A549 (cell line): ENCODE measurements around the gene LGALS3BP.

ENCODE experiments used
- CTCF ChIP-seq: fragments of >200 bp; sonication (Bioruptor Twin); formaldehyde crosslinking; IDR thresholded peaks from 3 replicates; pipeline ENCODE4 v1.5.1; 2016
- JUN ChIP-seq, 2 experiments: fragments of >200 bp; sonication (Bioruptor Twin); formaldehyde crosslinking; IDR thresholded peaks; 2 replicates in 1 of 2; 3 replicates in 1 of 2; pipeline ENCODE4 v1.6.1; 2016 to 2017
- POLR2A ChIP-seq: IDR thresholded peaks from 2 replicates; pipeline ENCODE4 v1.6.1; 2012; ENCODE audit warnings: mild to moderate bottlenecking, low read length
- TFCP2L1 ChIP-seq: fragments of 250-450 bp; sonication (Bioruptor Pico); IDR thresholded peaks from 2 replicates; pipeline ENCODE4 v1.5.0; 2021; ENCODE audit warnings: mild to moderate bottlenecking

GRCh38 chr17:79017546-79018369, 38.0 kb upstream of the LGALS3BP start:
- TF ChIP-seq JUN (IDR thresholded peaks at IDR 0.05) (no peak), CTCF (no peak), TFCP2L1 (CRISPR knock-in tag) (no peak), POLR2A (no peak)
